DMS153 treated with DMSO at 0.1 percent for 48 hours (cell line): ENCODE data around the gene VWA5B2.
A peak's percentile ranks its signal among the peaks of the same experiment; 100 is the strongest.

Source experiments
- DNase-seq: peaks from one replicate; lab custom pipeline; 2025; ENCODE audit not compliant: unreplicated experiment; lab: John Stamatoyannopoulos, UW

Gene VWA5B2

DNA sequence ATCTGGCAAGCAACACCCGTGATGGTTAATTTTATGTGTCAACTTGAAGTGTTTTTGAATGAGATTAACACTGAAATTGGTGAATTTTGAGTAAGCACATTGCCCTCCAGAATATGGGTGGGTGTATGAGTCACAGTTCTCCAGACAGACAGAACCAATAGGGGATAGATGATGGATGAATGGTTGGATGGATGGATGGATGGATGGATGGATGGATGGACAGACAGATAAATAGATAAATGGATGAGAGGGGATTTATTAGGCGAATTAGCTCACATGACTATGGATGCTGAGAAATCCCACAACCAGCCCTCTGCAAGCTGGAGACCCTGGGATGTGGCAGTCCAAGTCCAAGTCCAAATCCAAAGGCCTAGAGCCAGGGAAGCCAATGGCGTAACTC lies 5.4 kb upstream of the VWA5B2 start:
- no peak for DNase-seq

DNA sequence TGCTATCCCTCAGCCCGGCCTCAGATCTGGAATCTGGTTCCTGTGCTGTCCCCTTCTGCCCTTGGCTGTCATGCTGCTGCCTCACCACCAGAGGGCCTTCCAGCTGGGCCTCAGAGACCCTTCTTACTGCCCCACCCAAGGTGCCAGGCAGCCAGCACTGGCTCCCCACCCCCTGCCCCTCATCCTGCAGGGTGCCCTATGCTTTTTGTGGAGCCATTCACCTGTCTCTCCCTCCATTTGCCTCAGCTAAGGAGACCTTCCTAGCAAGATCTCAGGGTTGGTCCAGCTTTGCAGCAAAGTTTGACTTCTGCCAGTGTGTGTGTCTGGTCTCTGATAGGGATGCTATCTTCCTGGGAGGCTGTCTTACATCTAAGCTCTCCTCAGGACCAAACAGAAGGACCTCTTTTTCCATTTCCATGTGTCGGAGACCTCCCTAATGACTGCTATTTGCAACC lies 1.9 kb upstream of the VWA5B2 start:
- DNase-seq, result no peak

DNA sequence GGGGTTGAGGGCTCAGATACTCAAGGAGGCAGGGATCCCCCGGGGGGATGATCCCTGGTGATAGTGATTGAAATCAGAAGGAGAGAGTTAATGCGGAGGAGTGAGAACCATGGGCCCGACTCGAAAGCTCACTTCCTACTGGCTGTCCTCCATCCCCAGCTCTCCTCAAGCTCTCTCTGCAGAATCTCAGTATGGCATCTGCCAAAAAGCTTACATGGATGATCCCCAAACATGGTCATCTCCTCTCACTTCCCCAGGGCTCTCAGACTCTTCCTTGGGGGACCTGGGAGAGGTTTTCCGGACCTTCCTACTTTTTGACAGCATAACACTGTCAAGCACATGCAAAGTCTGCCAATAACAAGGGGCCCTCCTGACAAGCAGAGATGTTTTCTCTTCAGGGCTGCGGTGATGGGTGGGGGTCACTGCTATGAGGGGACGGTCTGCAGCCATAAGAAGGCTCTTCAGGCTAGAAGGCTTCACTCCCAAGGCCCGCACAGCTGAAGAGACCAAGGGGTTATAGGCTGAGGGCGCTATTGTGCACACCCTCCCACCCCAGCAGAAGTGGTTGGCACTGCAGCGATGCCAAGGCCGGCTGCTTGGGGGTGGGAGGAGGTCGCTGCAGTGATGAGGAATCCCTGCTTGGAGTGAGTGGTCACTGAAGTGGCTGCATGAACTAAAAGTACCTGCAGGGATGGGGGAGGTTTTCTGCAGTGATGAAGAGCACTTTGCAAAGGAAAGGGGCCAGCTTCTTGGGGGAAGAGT lies 828 bp upstream of the VWA5B2 start:
- DNase-seq, result no peak

DNA sequence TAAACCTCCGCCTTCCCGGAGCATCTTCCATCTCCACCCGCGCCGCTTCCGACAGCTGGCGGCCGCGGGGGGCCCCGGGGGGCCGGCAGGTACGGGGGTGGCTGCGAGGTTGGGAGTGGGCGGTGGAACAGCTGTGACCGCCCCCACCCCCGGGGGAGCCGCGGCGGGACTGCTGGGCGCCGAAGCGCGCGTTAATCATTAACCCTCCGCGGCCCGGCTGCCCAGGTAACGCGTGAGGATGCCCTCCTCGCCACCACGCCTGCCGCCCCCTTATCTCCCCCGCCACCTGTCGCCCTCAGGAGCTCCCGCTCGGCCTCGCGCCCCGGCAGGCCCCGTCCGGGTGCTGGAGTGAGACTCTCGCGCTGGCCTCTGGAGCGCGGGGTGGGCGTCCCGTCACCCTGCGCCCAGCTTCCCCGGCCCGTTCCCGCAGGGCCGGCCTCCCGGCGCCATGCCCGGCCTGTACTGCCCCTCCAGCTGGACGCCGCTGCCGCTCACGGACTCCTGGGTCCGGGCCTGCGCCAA lies 757 bp downstream of the VWA5B2 start:
- no peak for DNase-seq

DNA sequence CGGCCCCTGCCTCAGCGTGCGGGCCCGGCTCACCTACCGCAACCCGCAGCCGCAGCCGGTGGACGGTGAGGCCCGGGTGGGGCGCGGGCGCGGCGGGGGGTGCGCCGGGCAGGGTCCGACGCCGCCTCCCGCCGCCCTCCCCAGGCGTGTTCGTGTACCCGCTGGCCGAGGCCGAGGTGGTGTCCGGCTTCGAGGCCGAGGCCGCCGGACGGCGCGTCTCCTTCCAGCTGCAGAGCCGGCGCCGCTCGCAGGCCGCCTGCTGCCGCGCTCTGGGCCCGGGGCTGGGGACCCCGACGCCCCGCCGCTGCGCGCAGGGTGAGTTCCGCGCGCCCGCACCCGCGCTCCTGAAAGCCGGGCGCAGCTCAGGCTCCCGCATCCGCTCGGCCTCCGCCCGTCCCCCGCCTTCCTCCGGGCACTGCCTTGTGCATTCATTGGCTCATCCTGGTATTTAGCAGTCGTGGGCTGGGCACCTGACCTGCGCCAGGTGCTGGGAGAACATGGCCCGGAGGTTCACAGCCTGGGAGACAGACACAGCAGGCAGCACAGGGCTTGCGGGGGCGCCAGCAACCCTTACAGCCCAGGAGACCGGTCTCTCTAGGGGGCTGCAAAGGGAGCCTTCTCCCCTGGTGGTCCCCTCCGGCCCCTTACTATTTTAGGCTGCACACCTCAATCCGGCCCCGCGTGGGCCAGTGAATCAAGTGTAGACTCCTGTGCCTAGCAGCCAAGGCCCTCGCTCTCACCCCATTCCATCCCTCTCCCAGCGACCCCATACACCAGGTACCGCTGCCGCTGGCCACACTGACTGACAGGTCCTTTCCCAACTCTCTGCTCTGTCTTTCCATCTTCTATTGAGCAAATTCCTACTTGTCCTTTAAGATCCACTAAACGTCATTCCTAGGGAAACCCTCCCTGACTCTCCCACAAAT lies 1.5 kb downstream of the VWA5B2 start:
- DNase-seq, result peak; percentile 40

DNA sequence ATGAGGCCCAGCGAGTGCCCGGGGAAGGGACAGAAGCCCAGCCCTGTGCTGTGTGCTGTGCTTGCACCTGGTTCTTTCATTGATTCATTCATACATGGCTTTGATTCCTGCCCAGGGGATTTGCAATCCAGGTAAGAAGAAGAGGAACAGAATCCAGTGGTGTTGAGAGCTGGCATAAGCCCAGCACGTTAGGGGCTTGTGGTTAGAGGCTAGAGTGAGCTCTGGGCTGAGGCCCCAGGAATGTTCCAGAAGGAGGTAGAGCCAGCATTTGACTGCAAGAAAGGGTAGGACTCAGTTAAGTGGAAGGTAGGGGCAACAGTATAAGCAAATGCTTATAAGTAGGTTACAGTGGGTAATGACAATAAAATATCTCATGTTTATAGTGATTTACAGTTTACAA lies 2.3 kb downstream of the VWA5B2 start:
- DNase-seq, result no peak

DNA sequence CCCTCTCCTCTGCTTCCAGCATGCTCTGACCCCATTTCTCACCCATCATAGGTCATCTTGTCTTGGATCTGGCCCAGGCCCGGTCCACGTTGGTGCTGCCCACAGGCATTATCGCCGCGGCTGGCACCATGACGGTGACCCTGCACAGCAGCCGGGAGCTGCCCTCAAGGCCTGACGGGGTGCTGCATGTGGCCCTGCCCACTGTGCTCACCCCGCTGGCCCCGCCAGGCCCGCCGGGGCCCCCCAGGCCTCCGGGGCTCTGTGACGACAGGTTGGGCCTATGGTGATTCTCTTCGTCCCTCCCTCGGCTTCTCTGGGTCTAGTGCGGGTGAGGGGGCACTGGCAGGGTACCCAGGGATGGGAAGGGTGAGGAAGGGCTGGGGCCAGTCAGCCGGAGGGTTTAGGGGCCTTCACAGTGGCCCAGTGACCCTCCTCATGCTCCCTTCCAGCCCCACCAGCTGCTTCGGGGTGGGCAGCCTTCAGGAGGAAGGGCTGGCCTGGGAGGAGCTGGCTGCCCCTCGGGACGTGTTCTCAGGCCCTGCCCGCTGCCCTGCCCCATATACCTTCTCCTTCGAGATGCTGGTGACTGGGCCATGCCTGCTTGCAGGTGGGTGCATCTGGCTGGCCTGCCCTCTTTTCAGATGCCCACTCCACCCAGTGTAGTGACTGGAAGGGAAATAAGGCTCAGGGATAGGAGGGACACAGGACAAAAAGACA lies 3.9 kb downstream of the VWA5B2 start:
- no peak for DNase-seq

DNA sequence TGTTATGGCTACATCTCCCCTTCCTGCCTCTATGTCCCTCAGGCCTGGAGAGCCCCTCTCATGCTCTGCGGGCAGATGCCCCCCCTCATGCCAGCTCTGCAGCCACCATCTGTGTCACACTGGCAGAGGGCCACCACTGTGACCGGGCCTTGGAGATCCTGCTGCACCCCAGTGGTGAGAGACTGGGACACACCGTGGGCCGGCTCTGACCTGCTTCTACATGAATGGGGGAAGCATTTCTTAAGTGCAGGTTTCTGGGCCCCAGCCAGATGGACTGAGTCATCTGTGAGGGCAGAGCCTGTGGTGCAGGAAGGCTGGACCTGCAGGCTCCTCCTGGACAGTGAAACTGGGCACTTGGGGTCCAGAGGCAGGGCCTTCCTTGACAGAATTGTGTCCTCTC lies 4.8 kb downstream of the VWA5B2 start:
- no peak for DNase-seq

DNA sequence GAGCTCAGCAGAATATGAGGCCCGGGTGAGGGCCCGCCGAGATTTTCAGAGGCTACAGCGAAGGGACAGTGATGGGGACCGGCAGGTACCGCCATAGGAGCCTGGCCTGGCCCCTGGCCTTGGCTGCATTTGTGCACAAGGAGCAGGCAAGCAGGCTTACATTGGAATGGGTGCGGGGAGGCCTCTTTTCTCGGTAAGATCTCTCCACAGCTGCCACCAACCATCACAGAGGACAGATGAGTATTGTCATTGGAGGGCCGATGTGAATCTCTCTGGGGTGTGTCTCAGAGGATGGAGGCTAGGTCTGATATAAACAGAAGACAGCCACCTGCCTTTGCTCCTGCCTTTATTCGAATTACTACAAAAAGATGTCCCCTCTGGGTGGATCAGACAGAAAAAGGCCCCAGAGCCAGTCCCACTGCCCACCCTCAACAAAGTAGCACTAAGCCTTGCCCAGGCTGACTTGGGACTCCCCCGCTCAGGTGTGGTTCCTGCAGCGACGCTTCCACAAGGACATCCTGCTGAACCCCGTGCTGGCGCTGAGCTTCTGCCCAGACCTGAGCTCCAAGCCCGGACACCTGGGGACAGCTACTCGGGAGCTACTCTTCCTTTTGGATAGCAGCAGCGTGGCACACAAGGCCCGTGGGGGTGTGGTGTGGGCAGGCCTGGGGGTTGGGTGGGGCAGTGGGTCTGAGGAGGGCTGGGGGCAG lies 5.4 kb downstream of the VWA5B2 start:
- no peak for DNase-seq

DNA sequence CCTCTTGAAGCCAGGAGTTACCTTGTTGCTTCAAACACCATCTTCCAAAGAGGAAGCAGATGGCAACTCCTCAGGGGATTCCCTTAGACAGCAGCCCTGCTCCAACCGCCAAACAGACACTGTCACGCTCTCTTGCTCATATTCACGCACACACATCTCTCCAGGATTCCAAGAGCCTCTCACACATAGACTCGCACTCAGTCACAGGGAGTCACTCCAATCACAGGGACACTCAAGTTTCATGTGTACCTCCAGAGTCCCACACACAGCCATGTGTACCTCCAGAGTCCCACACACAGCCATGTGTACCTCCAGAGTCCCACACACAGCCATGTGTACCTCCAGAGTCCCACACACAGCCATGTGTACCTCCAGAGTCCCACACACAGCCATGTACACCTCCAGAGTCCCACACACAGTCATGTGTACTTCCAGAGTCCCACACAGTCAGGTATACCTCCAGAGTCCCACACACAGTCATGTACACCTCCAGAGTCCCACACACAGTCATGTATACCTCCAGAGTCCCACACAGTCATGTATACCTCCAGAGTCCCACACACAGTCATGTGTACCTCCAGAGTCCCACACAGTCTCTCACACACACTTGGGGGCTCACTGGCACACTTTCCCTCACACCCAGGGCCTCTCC lies 6.1 kb downstream of the VWA5B2 start:
- DNase-seq, result no peak

DNA sequence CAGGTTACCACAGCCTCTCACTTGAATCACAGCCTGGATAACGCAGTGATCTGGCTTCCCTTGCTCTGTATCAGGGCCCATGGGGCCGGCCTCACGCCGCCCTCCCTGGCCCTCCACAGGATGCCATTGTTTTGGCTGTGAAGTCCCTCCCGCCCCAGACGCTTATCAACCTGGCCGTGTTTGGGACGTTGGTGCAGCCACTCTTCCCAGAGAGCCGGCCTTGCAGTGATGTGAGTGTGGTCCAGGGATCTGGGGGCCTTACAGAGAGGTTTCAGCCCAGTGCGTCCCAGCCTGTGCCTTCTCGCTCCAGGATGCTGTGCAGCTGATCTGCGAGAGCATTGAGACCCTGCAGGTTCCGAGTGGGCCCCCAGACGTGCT lies 6.6 kb downstream of the VWA5B2 start:
- no peak for DNase-seq

DNA sequence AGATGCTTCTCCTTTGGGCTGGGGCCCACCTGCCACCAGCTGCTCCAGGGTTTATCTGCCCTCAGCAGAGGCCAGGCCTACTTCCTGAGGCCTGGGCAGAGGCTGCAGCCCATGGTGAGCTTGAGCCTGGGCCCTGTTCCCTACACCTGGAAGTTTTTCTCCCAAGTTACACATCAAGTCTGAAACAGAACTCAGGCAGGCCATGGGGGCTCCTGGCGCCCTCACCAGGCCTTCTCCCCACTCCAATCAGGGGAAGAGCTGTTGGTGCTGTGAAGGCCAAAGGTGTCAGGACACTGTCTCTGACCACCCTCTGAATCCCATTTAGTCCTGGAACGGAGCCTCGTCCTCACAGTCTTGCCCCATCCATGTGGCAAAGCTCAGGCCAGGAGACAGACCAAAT lies 7.3 kb downstream of the VWA5B2 start:
- no peak for DNase-seq

DNA sequence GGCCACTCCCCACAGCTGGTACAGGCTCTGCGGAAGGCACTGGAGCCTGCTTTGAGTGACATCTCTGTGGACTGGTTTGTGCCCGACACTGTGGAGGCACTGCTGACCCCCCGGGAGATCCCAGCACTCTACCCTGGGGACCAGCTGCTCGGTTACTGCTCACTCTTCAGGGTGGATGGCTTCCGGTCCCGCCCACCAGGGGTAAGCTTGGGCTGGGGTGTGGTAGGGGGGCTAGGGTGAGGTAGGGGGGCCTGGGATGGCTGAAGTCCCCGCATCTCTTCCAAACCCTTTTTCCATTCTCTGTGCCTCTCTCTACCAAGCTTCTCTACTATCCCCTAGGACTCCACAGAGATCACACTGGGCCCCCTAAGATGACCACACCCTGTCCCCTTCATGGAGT lies 7.8 kb downstream of the VWA5B2 start:
- DNase-seq, result no peak

DNA sequence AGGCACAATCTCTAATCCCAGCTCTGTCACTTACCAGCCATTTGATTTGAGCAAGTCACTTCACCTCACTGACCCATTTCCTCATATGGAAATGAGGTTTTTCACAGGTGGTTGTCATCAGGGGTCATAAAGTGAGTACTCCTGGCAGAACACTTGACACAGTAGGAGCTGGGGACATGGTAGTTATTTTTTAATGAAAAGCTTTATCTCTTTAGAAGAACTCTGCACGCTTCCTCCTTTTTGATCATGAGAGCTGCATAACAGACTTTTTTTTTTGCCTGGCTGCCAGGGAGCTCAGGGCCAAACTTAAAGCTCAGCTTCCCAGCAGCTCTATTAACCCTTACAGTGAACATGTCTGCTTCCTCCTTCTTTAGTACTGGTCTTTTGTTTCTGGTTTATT lies 8.4 kb downstream of the VWA5B2 start:
- DNase-seq, result no peak

DNA sequence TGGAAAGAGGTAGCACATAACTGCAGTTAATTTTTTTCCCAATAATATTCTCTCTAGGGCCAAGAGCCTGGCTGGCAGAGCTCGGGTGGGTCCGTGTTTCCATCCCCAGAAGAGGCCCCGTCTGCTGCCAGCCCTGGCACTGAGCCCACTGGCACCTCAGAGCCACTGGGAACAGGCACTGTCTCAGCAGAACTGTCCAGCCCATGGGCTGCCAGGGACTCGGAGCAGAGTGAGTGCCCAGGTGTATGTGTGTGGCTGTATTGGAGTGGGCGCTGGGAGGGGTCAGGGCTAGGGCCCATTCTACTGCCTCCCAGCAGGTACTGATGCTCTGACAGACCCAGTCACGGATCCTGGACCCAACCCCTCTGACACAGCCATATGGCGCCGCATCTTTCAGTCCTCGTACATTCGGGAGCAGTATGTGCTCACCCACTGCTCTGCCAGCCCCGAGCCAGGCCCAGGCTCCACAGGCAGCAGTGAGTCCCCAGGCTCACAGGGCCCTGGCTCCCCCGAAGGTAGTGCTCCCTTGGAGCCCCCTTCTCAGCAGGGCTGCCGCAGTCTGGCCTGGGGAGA lies 8.9 kb downstream of the VWA5B2 start:
- no peak for DNase-seq

DNA sequence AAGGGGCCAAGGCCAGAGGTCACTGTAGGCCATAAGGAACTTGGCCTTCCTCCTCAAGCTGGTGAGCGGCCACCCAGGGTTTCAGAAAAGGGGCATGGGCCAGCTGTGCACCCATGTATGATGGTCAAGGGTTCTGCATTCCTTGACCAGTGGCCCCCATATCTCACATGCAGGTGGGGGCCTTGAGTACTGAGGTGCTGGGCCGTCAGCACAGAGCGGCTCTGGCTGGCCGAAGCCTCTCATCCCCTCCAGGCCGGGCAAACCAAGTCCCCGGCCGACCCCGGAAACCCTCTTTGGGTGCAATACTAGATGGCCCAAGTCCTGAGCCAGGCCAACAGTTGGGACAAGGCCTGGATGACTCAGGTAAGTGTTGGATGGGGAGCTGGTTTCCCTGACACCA lies 9.8 kb downstream of the VWA5B2 start:
- no peak for DNase-seq

DNA sequence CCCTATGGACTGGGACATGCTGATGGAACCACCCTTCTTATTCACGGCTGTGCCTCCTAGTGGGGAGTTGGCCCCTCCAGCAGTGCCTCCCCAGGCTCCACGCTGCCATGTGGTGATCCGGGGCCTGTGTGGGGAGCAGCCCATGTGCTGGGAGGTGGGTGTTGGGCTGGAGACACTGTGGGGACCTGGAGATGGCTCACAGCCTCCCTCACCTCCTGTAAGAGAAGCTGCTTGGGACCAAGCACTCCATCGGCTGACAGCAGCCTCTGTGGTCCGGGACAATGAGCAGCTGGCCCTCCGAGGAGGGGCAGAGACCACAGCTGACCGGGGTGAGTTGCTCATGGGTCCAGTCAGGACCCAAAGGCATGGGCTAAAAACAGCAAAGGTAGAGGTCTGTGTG lies 10.3 kb downstream of the VWA5B2 start:
- DNase-seq, result no peak

DNA sequence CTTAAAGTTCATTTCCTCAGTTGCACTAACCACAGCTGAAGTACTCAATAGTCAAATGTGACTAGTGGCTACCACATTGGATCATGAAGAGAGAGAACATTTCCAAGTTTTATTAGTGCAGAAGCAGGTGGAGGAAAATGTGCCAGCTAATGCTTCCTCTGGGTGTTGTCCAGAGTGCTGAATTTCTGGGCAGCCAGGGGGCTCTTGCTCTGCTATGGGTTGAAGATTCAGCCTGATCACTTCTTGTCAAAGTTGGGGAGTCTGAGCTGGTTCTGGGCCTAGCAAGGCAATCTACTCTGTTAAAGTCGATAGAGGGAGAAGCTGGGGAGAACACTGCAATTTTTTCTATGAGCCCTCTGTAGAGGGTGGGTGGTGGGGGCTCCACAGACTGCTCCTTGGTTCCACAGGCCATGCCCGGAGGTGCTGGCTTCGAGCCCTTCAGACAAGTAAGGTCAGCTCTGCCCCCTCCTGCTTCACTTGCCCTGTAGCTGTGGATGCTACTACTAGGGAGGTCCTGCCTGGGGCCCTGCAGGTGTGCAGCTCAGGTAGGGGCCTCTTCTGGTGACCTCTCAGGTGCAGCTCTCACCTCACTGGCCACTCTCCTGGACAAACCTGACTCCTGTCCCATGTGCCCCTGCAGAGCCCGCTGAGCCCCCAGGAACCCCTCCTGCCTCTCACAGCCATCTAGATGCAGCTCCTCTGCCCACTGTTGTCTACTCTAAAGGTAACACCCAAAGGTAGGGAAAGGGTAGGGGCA lies 11.2 kb downstream of the VWA5B2 start:
- DNase-seq, result no peak

DNA sequence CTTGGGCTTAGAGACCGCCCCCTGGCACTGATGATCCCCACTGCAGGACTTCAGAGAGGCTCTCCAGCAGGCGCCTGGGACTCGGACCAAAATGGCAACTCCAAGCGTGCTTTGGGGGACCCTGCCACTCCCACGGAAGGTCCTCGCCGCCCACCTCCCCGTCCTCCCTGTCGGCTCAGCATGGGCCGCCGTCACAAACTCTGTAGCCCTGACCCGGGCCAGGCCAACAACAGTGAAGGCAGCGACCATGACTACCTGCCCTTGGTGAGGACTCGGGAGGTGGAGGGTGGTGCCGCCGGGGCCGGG lies 11.7 kb downstream of the VWA5B2 start:
- DNase-seq, result no peak
